Ecto neural progenitor cell (in vitro differentiated cells): ENCODE measurements around the gene OXTR.

Experiments
- DNase-seq: peaks from one replicate; pipeline ENCODE4 v3.0.0-alpha.2; 2018; ENCODE audit warnings: low spot score

OXTR gene

GRCh38 chr3:8767667-8768363 is 1.6 kb downstream of the OXTR start:
- peak; percentile 48 for DNase-seq

- peak; percentile 46 for DNase-seq
Measured at GRCh38 chr3:8767256-8767666, 2.2 kb downstream of the OXTR start.

GRCh38 chr3:8766148-8766547 is 3.3 kb downstream of the OXTR start:
- DNase-seq = peak; percentile 17

- no peak for DNase-seq
Measured at GRCh38 chr3:8765528-8765927, 3.9 kb downstream of the OXTR start.

GRCh38 chr3:8764528-8764927 is 4.9 kb downstream of the OXTR start:
- DNase-seq = peak; percentile 15

DNA sequence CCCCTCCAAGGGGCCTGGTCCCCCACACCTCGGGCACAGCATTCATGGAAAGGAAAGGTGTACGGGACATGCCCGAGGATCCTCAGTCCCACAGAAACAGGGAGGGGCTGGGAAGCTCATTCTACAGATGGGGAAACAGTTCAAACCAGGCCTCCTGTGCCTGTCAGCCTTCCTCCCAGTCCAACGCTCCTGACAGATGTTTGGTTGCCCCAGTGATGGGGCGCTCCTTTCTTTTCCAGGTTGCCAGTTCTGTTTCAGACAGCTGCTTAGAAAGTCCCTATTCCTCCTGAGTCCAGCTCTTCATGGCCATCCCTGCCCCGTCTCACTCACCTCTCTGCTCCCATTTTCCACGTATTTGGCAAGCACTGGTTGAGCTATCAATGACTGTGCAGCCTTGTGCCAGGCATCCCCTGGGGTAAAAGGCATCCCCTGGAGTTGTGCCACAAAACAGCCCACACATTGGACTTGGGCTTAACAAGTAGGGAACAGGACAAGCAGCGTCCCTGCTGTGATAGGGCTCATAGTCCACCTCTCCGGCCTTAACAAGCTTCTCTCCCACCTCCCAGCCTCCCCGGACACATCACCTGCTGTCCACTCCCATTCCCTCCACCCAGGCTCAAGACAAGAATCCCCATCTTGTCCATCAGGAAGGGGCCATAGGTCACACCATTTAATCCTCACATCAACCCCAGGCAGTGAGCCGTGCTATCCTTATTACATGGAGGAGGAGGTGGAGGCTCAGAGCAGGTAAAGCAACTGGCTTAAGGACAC is 6.6 kb downstream of the OXTR start:
- peak; percentile 30 for DNase-seq

DNA sequence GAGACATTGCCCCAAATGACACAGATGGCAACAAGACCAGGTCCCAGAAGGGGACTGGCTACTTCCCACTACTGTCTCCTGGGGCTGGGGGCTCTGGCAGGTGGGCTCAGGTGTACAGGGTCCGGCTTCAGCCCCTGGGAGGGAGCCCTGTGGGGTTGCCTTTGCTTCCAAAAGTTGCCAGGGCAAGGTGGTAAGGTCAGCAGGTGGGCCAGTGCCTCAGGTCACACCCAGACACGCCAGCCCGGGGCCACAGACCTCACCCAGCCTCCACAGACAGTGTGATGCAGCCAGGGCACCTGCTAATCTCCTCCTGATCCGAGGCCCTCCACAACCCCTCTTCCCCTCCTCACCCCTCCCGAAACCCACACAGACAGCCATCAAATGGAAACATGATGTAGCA is 7.5 kb downstream of the OXTR start:
- peak; percentile 32 for DNase-seq

DNA sequence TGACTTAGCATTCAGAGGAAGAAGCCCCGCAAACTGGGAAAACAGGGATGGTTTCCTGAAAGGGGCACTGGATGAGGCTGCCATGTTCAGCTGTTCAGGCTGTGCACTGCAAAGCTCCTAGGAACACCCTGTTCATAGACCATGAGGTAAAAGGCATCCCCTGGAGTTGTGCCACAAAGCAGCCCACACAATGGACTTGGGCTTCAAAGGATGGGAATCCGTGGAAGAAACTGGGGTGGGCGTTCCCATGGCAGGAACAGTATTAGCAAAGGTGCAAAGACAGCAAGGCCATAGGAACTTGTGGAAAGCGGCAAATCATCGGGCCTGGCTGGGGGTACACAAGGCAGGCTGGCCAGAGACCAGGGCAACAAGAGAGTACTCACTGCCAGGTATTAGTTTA is 8.9 kb downstream of the OXTR start:
- DNase-seq = no peak

GRCh38 chr3:8760091-8760490 is 9.3 kb downstream of the OXTR start:
- DNase-seq = no peak

GRCh38 chr3:8759038-8759707 is 10.2 kb downstream of the OXTR start:
- DNase-seq = no peak

- no peak for DNase-seq
Measured at GRCh38 chr3:8757551-8758518, 11.6 kb downstream of the OXTR start.

GRCh38 chr3:8756671-8757070 is 12.7 kb downstream of the OXTR start:
- no peak for DNase-seq

- DNase-seq = no peak
Measured at GRCh38 chr3:8755564-8756237, 13.7 kb downstream of the OXTR start.

- DNase-seq = no peak
Measured at GRCh38 chr3:8755097-8755496, 14.3 kb downstream of the OXTR start.

- DNase-seq = no peak
Measured at GRCh38 chr3:8752832-8753231, 16.6 kb downstream of the OXTR start.

DNA sequence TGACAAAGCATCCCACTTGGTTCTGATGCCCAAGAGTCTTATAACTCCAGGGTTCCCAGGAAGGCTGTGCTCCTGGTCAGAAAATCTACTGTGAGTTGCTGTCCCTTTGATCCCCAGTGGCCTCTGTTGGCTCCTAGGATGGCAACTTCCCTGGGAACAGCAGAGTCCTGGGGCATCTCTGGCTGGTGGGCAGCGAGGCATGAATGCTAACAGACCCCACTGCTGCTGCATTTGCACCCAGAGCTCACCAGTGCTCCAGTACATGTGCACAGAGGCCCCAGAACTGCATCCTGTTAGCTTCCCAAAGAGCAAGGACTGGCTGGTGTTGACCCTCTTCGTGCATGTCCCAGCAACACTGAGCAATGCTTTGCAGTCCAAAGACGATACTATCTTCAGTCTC is 20.1 kb downstream of the OXTR start:
- DNase-seq = no peak

DNA sequence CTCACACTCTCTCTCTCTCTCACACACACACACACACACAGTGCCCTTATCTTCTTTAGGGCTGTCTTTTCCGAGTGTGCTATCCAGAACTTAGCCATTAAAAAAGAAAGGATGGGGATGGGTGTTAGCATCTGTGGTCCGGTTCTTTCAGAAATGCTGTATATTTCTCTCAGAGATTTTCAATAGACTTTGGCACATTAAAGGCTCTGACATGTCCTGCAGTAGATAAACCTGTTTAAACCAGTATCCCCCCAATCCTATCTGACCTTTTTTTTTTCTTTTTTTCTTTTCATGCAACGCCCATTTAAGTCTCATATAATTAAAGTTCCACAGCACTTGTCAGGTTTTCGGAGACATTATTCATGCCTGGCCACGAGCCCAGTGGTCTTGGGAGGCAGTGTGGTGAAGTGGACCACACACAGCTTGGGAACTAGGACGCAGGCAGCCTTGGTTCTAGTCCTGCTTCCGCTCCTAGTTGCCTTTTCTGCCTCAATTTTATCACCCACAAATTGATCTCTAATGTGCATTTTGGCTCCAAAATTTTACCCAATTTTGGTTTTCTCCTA is 22.6 kb downstream of the OXTR start:
- DNase-seq = no peak

DNA sequence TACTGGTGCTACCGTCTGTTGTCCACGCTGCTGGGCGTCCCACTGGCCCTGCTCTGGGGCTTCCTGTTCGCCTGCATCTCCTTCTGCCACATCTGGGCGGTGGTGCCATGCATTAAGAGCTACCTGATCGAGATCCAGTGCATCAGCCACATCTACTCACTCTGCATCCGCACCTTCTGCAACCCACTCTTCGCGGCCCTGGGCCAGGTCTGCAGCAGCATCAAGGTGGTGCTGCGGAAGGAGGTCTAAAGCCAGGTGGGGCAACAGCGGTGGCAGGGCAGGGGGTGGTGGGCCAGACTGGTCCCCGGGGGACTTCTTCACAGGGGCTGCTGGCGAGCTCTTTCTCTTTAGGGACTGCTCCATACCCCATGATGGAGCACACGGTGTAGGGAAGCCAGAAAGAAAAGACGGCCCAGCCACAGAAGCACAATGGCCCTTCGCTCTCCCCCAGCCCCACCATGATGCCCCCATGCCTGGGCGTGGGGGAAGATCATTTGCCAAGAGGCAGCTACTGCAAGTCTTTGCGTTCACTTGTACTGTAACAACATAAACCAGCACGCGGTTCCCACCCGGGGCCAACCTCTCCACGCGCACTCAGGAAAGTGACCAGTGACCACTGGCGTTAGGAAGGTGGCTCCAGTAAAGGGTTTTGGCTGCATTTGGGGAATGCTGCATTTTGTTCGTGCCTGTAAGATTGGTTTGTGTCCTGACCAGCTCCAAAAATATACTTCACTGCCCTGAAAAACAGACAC is 23.6 kb downstream of the OXTR start:
- DNase-seq = no peak

DNA sequence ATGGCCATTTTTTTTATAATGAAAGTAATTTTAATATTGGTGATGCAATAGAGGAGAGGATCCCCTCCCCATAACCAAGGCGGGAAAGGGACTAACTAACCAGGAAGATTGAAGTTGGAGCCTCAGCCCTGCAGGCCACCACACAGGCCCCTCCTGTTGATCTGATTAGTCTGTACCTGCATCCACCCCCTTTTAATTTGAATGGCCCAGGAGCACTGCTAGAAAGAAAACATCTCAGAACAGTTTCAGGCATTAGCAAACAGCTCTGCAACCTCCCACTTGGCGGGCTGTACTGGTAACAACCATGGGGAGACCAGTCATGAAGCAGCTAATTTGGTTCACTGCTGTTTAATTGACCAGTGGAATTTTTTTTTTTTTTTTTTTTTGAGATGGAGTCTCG is 25.5 kb downstream of the OXTR start:
- no peak for DNase-seq

GRCh38 chr3:8743021-8743601 is 26.3 kb downstream of the OXTR start:
- no peak for DNase-seq
